Measurements from ENCODE around the gene SOX10.

Gene SOX10

GRCh38 chr22:37983860-37984791 is at the start of gene SOX10:
Gene SOX10, minus strand, starts transcription at chr22:37984555. Its CDS starts 771 bp downstream, at chr22:37983784.
- DNase-seq (ENCODE audit: low spot score), result no peak

- no peak for DNase-seq (ENCODE audit: low spot score)
Measured at GRCh38 chr22:38033522-38034277, 49.3 kb upstream of the SOX10 start.

- peak; percentile 60 for DNase-seq (ENCODE audit: low spot score)
Measured at GRCh38 chr22:38032681-38033521, 48.5 kb upstream of the SOX10 start.

- no peak for DNase-seq (ENCODE audit: low spot score)
Measured at GRCh38 chr22:38031491-38031890, 47.1 kb upstream of the SOX10 start.

- no peak for DNase-seq (ENCODE audit: low spot score)
Measured at GRCh38 chr22:38030311-38031133, 46.2 kb upstream of the SOX10 start.

GRCh38 chr22:38029901-38030300 is 45.5 kb upstream of the SOX10 start:
- DNase-seq (ENCODE audit: low spot score), result no peak

GRCh38 chr22:38029370-38029769 is 45.0 kb upstream of the SOX10 start:
- DNase-seq (ENCODE audit: low spot score), result no peak

- DNase-seq (ENCODE audit: low spot score), result no peak
Measured at GRCh38 chr22:38028344-38029130, 44.2 kb upstream of the SOX10 start.

GRCh38 chr22:38027487-38027886 is 43.1 kb upstream of the SOX10 start:
- no peak for DNase-seq (ENCODE audit: low spot score)

- DNase-seq (ENCODE audit: low spot score), result no peak
Measured at GRCh38 chr22:38026130-38027111, 42.1 kb upstream of the SOX10 start.

GRCh38 chr22:38025514-38025913 is 41.2 kb upstream of the SOX10 start:
- no peak for DNase-seq (ENCODE audit: low spot score)

GRCh38 chr22:38023045-38023444 is 38.7 kb upstream of the SOX10 start:
- no peak for DNase-seq (ENCODE audit: low spot score)

GRCh38 chr22:38021206-38021605 is 36.9 kb upstream of the SOX10 start:
- DNase-seq (ENCODE audit: low spot score), result no peak

GRCh38 chr22:38018938-38019827 is 34.8 kb upstream of the SOX10 start:
- DNase-seq (ENCODE audit: low spot score), result no peak

- no peak for DNase-seq (ENCODE audit: low spot score)
Measured at GRCh38 chr22:38017939-38018885, 33.9 kb upstream of the SOX10 start.

- peak; percentile 57 for DNase-seq (ENCODE audit: low spot score)
Measured at GRCh38 chr22:38017272-38017920, 33.0 kb upstream of the SOX10 start.
